Globus pallidus (tissue), 1 donor: ENCODE results near the gene ANTXR1.

ENCODE experiments used
- DNase-seq: peaks from one replicate; pipeline ENCODE4 v3.0.0-alpha.2; 2015; ENCODE audit warnings: low spot score

The ANTXR1 gene

DNA sequence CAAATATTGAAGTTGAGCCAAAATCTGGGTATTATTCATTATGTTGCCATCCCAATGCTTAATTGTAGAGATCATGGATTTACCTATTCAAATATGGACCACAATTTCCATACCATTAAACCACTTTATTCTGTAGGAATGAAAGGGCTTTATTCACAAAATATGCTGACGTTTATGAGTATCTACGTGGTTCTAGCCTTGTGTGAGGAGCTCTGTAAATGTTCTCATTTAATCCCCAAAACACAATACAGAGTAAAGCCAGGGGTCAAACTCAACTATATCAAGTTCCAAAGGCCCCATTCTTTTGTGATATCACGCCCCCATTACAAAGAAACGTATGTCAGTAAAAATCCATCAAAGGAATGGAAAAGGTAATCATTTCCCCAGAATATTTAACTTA is 61.9 kb downstream of the ANTXR1 start:
- no peak for DNase-seq

DNA sequence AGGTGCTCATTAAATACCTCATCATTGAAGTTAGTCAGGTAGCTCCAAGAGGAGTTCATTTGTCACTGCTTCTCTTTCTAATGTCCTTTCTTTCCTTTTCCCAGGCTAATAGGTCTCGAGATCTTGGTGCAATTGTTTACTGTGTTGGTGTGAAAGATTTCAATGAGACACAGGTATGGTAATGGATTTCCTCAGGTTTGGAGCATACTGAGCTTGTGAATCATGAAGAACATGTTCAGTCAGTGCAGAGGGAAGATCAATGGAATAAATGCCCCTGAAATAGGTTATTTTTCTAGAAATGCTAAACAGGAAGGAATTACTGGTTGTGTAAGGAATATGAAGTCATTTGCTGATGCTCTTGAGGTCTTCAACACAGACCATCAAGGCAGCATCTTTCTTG is 62.5 kb downstream of the ANTXR1 start:
- DNase-seq: no peak

GRCh38 chr2:69076601-69077000 is 63.6 kb downstream of the ANTXR1 start:
- DNase-seq: no peak

- DNase-seq: no peak
Measured at GRCh38 chr2:69077252-69077950, 64.4 kb downstream of the ANTXR1 start.

- DNase-seq: no peak
Measured at GRCh38 chr2:69080071-69080470, 67.1 kb downstream of the ANTXR1 start.

DNA sequence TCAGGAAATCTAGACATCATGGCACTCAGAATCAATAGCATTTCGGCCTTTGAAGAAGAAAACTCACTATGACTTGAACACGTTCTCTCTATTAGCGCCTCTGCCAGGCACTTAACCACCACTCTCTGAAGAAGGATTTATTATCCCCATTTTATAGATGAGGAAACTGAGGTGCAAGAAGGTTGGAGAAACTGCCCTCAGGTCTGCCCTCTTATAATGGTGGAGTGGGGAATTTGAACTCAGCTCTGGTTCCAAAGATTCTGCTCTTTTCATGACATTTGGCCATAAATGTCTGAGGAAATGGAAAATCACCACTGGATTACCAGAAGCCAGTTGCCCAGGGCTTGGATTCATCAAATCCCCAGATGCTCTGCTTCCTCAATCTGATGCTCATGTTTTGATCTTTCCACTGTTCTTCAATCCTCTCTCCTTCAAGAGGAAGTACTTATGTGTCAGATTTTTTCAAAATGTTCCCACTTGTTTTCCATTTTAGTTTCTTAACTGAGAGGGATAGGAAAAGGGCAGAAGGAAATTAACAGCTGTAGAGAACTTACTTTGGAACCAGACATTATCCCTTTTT is 68.1 kb downstream of the ANTXR1 start:
- DNase-seq: no peak

DNA sequence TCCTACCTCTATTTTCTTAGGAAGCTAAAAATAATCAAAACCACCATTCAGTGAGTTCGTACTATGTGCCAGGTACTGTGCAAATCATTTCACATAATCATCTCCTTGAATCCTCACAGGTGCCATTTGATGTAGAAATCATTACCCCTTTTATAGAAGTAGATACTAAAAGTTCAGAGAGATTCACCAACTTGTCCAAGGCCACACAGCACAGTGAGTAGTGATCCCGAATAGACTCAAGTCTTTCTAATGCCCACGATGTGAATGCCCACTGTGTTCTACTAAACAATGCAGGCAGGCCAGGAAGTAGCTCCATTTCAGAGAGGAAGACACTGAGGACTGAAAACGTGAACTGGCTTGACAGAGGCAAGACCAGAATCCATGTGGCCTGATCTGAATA is 68.8 kb downstream of the ANTXR1 start:
- no peak for DNase-seq

DNA sequence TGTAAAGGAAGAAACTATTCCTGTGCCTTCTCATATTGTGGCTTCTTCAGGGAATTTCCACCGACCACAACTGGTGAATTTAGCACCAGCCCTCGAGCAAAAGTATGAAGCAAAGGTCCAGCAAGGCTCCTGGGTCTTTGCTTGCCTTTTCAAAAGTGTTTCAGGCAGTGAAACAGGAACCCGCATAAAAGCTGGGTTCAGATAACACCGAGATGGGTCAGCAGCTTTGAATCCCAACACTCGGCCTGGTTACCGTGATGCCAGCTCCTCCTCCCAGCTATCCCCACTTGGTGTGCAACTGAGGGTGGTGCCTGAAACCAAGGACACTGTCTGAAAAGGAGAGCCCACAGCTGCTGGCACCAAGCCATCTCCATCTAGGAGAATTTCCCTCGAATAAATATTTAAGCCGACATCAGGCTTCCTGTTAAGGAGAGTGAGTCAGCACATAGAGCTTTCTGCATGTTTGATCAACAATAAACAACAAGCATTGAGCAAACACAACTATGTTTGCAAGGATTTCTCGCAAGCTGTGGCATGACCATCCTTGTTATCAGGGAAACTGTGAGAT is 69.5 kb downstream of the ANTXR1 start:
- no peak for DNase-seq

- DNase-seq: no peak
Measured at GRCh38 chr2:69083235-69083748, 70.3 kb downstream of the ANTXR1 start.

DNA sequence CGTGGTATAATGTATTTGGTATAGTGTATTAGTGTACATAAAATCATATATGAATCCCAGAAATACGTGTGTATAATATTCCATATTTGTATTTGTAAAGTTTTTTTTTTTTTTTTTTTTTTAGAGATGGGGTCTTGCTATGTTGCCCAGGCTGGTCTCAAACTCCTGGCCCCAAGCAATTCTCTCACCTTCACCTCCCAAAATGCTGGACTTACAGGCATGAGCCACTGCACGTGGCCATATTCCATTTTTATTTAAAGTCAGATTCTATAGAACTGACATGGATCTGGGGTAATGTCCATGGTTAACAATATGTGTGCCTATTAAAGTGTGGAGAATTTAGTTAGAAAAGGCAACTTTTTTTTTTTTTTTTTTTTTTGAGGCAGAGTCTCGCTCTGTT is 71.5 kb downstream of the ANTXR1 start:
- no peak for DNase-seq

DNA sequence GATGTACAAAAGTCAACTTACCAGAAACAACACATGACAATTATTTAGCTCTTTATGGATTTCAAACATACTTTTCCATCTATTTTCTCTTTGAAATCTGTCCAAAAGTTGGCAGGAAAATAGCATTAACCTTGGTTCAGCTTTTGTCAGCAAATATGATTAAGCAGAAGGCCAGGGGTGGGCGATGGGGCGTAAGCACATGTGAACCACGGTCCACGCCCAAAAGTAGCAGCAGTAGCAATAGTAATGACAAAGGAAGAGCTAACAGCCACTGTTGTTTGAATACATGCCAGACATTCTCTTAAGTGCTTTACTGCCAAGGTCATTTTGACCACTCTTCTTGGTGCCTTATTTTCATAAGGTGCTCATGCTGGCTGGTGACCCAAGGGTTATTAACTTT is 73.5 kb downstream of the ANTXR1 start:
- DNase-seq: no peak

DNA sequence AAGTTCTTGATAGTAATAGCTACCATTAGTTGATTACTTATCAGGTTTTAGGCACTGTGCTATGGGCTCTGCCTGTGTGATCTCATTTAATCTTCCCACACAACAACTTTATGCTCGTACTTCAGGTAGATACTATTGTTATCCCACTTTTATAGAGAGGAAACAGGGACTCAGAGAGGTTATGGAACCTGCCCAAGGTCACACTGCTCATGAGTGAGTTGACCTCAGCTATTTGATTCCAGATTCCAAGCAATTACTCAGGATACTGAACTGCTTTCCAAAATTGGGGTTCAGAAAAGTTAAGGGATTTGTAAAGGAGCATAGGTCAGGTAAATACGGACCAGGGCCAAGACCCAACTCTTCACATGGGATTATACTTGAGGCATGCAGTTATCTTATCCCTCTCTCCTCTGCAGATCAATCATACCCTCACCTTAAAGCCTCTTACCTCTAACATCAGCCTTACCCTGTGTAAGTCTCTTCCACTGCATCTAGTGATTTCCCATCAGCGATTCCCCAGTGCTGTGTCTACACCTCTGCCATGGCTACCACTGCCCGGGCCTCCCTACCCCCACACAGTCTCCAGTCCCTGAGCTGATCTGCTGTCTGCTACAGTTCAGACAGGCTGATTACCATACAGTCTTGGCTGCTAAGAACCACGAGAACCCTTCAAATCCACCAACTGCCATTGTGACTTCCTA is 74.4 kb downstream of the ANTXR1 start:
- no peak for DNase-seq

- DNase-seq: no peak
Measured at GRCh38 chr2:69087912-69088240, 74.9 kb downstream of the ANTXR1 start.

GRCh38 chr2:69088466-69088865 is 75.5 kb downstream of the ANTXR1 start:
- no peak for DNase-seq

GRCh38 chr2:69089266-69089665 is 76.3 kb downstream of the ANTXR1 start:
- no peak for DNase-seq

GRCh38 chr2:69089998-69090397 is 77.0 kb downstream of the ANTXR1 start:
- no peak for DNase-seq

DNA sequence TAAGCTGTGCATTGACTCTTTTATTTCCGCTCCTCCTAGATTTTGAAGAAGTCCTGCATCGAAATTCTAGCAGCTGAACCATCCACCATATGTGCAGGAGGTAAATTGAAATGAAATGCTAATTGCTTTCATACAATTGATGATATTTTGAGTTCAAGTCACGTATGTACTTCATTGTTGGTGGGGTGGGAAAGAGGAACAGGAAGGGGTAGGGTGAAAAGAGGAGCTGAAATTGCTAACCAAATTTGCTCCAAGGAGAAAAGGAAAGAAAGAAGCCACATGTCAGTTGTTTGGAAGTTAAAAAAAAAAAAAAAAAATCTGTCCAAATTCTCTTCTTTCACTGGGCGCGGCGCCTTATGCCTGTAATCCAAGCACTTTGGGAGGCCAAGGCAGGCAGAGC is 77.8 kb downstream of the ANTXR1 start:
- no peak for DNase-seq

DNA sequence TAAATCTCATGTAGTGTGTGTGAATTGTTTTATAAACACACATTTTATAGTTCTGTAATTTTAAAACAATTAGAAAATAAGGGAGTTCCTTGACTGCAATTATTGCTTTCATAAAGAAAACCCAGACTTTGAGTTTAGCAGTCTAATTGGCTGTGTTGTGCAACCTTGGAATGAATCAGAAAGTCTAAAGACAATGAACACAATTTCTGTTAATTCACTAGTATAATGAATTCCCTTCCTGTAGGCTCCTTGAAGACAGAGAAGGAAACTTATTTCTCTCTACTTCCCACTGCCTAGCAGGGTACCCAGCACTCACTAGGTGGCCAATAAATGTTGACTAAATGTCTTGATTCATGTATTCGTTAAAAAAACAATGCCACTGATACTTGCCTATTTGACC is 79.9 kb downstream of the ANTXR1 start:
- no peak for DNase-seq

- DNase-seq: no peak
Measured at GRCh38 chr2:69095305-69095704, 82.3 kb downstream of the ANTXR1 start.

GRCh38 chr2:69096326-69097095 is 83.5 kb downstream of the ANTXR1 start:
- no peak for DNase-seq

GRCh38 chr2:69097148-69097610 is 84.2 kb downstream of the ANTXR1 start:
- no peak for DNase-seq
